ENCODE measurements around the gene ITFG1. TPM values are rescaled to one million over a fixed set of nuclear protein-coding genes. Genes with fewer than 3 reads are reported as not detected.
"Not testable (repeated sequence)": the region's sequence is repeated elsewhere in the genome, so short reads cannot be mapped to it uniquely, and the experiment has no call there.

Gene ITFG1
- total RNA-seq, 1 donor from 2014 or later, result 49.2 TPM

- no peak for DNase-seq (ENCODE audit: low spot score in 2 of 2, unreplicated experiment in 2 of 2)
- peaks cover 12% of the 10 kb centered on the region for H3K36me3 Mint-ChIP-seq
- TF ChIP-seq CTCF (IDR thresholded peaks at IDR 0.05; ENCODE audit: unreplicated experiment), result no peak
- H3K4me1 Mint-ChIP-seq, result no peaks in the 10 kb centered on the region
- no peaks in the 10 kb centered on the region for H3K27me3 Mint-ChIP-seq (ENCODE audit: low read depth)
- H3K4me3 Mint-ChIP-seq, result no peak overlapping the region
- H3K9me3 Mint-ChIP-seq, result peaks cover 5% of the 10 kb centered on the region
- H3K27ac Mint-ChIP-seq, result no peak overlapping the region
These were observed 264.4 kb downstream of the ITFG1 start for GRCh38 chr16:47196457-47196856.

GRCh38 chr16:47182318-47182717 is 278.5 kb downstream of the ITFG1 start:
- TF ChIP-seq CTCF (IDR thresholded peaks at IDR 0.05; ENCODE audit: unreplicated experiment), result no peak
- peaks cover 32% of the 10 kb centered on the region for H3K36me3 Mint-ChIP-seq
- H3K27ac Mint-ChIP-seq, result no peak overlapping the region
- peaks cover 26% of the 10 kb centered on the region for H3K9me3 Mint-ChIP-seq
- no peaks in the 10 kb centered on the region for H3K4me1 Mint-ChIP-seq
- no peak overlapping the region for H3K4me3 Mint-ChIP-seq
- H3K27me3 Mint-ChIP-seq (ENCODE audit: low read depth), result no peaks in the 10 kb centered on the region
- no peak for DNase-seq (ENCODE audit: low spot score in 2 of 2, unreplicated experiment in 2 of 2)

- Mint-ChIP-seq H3K36me3 (peaks cover 32% of the 10 kb centered on the region), H3K9me3 (peaks cover 26% of the 10 kb centered on the region)
- DNase-seq (ENCODE audit: low spot score in 2 of 2, unreplicated experiment in 2 of 2); H3K4me1 Mint-ChIP-seq; H3K27ac Mint-ChIP-seq; H3K27me3 Mint-ChIP-seq (ENCODE audit: low read depth); H3K4me3 Mint-ChIP-seq: not testable (repeated sequence)
These were observed 279.8 kb downstream of the ITFG1 start for GRCh38 chr16:47181066-47181465.

- H3K4me3 Mint-ChIP-seq, result no peak overlapping the region
- H3K27me3 Mint-ChIP-seq (ENCODE audit: low read depth), result no peaks in the 10 kb centered on the region
- no peak overlapping the region for H3K27ac Mint-ChIP-seq
- no peak for DNase-seq (ENCODE audit: low spot score in 2 of 2, unreplicated experiment in 2 of 2)
- no peak for TF ChIP-seq CTCF (IDR thresholded peaks at IDR 0.05; ENCODE audit: unreplicated experiment)
- H3K36me3 Mint-ChIP-seq, result peaks cover 30% of the 10 kb centered on the region
- no peaks in the 10 kb centered on the region for H3K4me1 Mint-ChIP-seq
- peaks cover 22% of the 10 kb centered on the region for H3K9me3 Mint-ChIP-seq
These were observed 280.8 kb downstream of the ITFG1 start for GRCh38 chr16:47180073-47180472.

GRCh38 chr16:47175152-47175551 is 285.7 kb downstream of the ITFG1 start:
- Mint-ChIP-seq H3K9me3 (peaks cover 6% of the 10 kb centered on the region), H3K27ac (no peak overlapping the region), H3K36me3 (peaks cover 8% of the 10 kb centered on the region), H3K4me3 (no peak overlapping the region), H3K4me1 (no peaks in the 10 kb centered on the region), H3K27me3 (ENCODE audit: low read depth) (no peaks in the 10 kb centered on the region)
- no peak for DNase-seq (ENCODE audit: low spot score in 2 of 2, unreplicated experiment in 2 of 2)
- no peak for TF ChIP-seq CTCF (IDR thresholded peaks at IDR 0.05; ENCODE audit: unreplicated experiment)

- Mint-ChIP-seq H3K27me3 (ENCODE audit: low read depth) (no peaks in the 10 kb centered on the region), H3K36me3 (no peaks in the 10 kb centered on the region), H3K9me3 (no peaks in the 10 kb centered on the region), H3K27ac (no peak overlapping the region), H3K4me3 (no peak overlapping the region), H3K4me1 (no peaks in the 10 kb centered on the region)
- TF ChIP-seq CTCF (IDR thresholded peaks at IDR 0.05; ENCODE audit: unreplicated experiment), result no peak
- DNase-seq (ENCODE audit: low spot score in 2 of 2, unreplicated experiment in 2 of 2), result no peak
These were observed 298.0 kb downstream of the ITFG1 start for GRCh38 chr16:47162670-47163420.
